Gastroesophageal sphincter (tissue), 4 donors: Measurements from ENCODE around the gene WLS. TPM values are rescaled to one million over a fixed set of nuclear protein-coding genes. Genes with fewer than 3 reads are reported as not detected.
A peak's percentile ranks its signal among the peaks of the same experiment; 100 is the strongest.

Experiments
- ATAC-seq: fragments of 150-250 bp; one replicate; pipeline ENCODE4 v1.9.1; 2016; ENCODE audit warnings: mild to moderate bottlenecking, moderate library complexity
- H3K27ac ChIP-seq, 4 donors: fragments of 200-600 bp; sonication (generic) in 3 of 4; 1 replicate in 3 of 4; 2 replicates in 1 of 4; pipeline ENCODE4 v1.5.1; 2016 to 2019
- H3K27me3 ChIP-seq: fragments of 200-600 bp; sonication (generic); one replicate; pipeline ENCODE4 v1.5.1; 2019
- H3K36me3 ChIP-seq, 2 donors: fragments of 200-600 bp; sonication (generic); one replicate each; pipeline ENCODE4 v1.5.1; 2019; ENCODE audit warnings: control low read depth in 1 of 2
- H3K4me1 ChIP-seq, 3 donors: fragments of 200-600 bp; sonication (generic); 1 replicate in 2 of 3; 2 replicates in 1 of 3; pipeline ENCODE4 v1.5.1; 2016 to 2019; ENCODE audit warnings: control low read depth in 2 of 3
- H3K4me3 ChIP-seq, 2 donors: fragments of 200-600 bp; sonication (generic); one replicate each; pipeline ENCODE4 v1.5.1; 2019; ENCODE audit warnings: mild to moderate bottlenecking in 1 of 2, moderate library complexity in 1 of 2
- H3K9me3 ChIP-seq, 3 donors: fragments of 200-600 bp; sonication (generic); one replicate each; pipeline ENCODE4 v1.5.1; 2017 to 2019; ENCODE audit warnings: control low read depth in 2 of 3
- CTCF ChIP-seq, 4 experiments: fragments of 200-600 bp in 2 of 4; fragments of 450-650 bp in 2 of 4; sonication (generic) in 1 of 4; IDR thresholded peaks; one replicate each; pipeline ENCODE4 v1.5.1; 2017 to 2019; ENCODE audit warnings: antibody characterized with exemption in 4 of 4, mild to moderate bottlenecking in 2 of 4, moderate library complexity in 2 of 4
- EP300 ChIP-seq: sonication (generic); formaldehyde crosslinking; IDR thresholded peaks from one replicate; pipeline ENCODE4 v1.6.1; 2017; ENCODE audit warnings: antibody characterized with exemption, mild to moderate bottlenecking
- POLR2A ChIP-seq, 2 donors: fragments of 450-650 bp; IDR thresholded peaks; one replicate each; pipeline ENCODE4 v1.6.1; 2017; ENCODE audit warnings: antibody characterized with exemption in 2 of 2, mild to moderate bottlenecking in 2 of 2, moderate library complexity in 1 of 2
- POLR2AphosphoS5 ChIP-seq: sonication (generic); formaldehyde crosslinking; IDR thresholded peaks from one replicate; pipeline ENCODE4 v1.6.1; 2017; ENCODE audit warnings: antibody characterized with exemption
- WGBS, 2 donors: methylation state at CpG; one replicate each; pipeline ENCODE4 v1.1.5; 2018; ENCODE audit warnings: low coverage in 1 of 2; 5-methylcytosine and 5-hydroxymethylcytosine counted together
- total RNA-seq, 4 donors: library from RNA; depleted of rRNA; stranded (reverse); fragments of >200 nt; gene quantifications; one replicate each; pipeline ENCODE4 v1.1.0, GENCODE V29; 2016

WLS gene
- total RNA-seq, 4 donors from 2014 or later, result 120 to 280 (median 263) TPM

DNA sequence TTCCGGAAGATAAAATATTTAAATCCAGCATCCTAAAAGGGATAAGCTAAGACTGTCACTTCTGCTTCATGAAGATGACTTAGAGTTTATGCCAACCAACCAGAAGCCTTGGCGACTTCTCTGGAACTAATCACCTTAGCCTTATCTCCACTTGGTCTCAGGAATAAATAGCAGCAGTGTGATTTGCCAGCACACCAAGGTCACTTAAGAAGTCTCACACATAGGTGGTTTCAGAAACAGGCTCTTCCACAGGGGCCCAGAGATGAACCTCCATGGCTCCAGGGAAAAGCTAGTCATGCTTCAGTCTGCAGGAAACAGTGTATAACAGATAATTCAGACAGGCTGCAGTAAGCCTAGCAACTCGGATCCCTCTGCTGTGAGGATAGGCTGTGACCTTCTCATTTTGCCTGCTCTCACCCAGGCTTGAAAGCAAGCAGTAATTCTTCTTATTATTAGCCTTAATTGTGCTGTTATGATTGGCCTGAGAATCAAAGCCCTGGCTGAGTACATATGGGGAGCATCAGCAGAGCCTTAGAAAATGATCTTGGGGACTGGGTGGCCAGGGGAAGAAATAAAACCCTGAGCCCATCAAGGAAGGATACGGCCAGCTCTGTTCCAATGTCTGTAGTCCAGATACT lies 84.7 kb downstream of the WLS start:
- no peaks in the 10 kb centered on the region for H3K9me3 ChIP-seq
- no peaks in the 10 kb centered on the region for H3K27me3 ChIP-seq
- 48 to 79% methylated on average over 2 to 3 of the region's 4 CpGs for WGBS, 2 donors
- no peak overlapping the region for H3K4me3 ChIP-seq
- H3K27ac ChIP-seq, result peak overlapping the region in 3 of 4 donors; percentile 82 to 83 (median 82)
- peaks cover 8 to 60% (median 16%) of the 10 kb centered on the region in 3 donors for H3K4me1 ChIP-seq
- no peak for ATAC-seq
- peaks cover 6 to 82% of the 10 kb centered on the region in 2 donors for H3K36me3 ChIP-seq
- TF ChIP-seq POLR2AphosphoS5, result no peak

GRCh38 chr1:68145418-68146126 lies 86.8 kb downstream of the WLS start:
- Histone ChIP-seq H3K36me3 (peaks cover 6 to 62% of the 10 kb centered on the region in 2 donors), H3K27me3 (no peaks in the 10 kb centered on the region), H3K9me3 (no peaks in the 10 kb centered on the region), H3K27ac (peak overlapping the region; percentile 81 to 85 (median 82)), H3K4me3 (no peak overlapping the region), H3K4me1 (peaks cover 25 to 75% (median 32%) of the 10 kb centered on the region in 3 donors)
- WGBS, 2 donors, result 18 to 20% methylated on average over 6 to 8 of the region's 10 CpGs
- ATAC-seq, result no peak
- TF ChIP-seq POLR2AphosphoS5, result peak; percentile 38
- no peak for TF ChIP-seq EP300

GRCh38 chr1:68144856-68145255 lies 87.5 kb downstream of the WLS start:
- Histone ChIP-seq H3K9me3 (no peaks in the 10 kb centered on the region), H3K27me3 (no peaks in the 10 kb centered on the region), H3K36me3 (peaks cover 0 to 59% of the 10 kb centered on the region in 2 donors), H3K4me1 (peaks cover 25 to 80% (median 38%) of the 10 kb centered on the region in 3 donors), H3K27ac (peak overlapping the region; percentile 81 to 85 (median 82)), H3K4me3 (no peak overlapping the region)
- WGBS, 2 donors, result 67 to 97% methylated on average over 4 of the region's 4 CpGs
- ATAC-seq, result no peak
- no peak for TF ChIP-seq CTCF (IDR thresholded peaks at IDR 0.05)
- no peak for TF ChIP-seq POLR2AphosphoS5
- no peak for TF ChIP-seq POLR2A (IDR thresholded peaks at IDR 0.05)

DNA sequence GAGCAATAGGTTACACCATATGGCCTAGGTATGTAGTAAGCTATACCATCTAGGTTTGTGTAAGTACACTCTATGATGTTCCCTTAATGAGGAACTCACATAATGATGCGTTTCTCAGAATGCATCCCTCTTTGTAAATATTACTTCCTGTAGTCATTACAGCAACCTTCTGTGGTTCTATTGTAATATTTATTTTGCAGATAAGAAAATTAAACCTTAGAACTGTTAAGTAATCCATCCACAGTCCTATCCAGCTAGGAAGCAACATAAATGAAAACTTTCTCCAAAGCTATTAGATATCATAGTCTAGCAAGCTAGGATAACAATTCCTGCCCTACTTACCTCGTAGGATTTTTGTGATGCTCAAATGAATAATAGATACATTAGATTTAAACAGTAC lies 88.7 kb downstream of the WLS start:
- Histone ChIP-seq H3K27ac (peak overlapping the region; percentile 81 to 97 (median 82)), H3K27me3 (no peaks in the 10 kb centered on the region), H3K36me3 (peaks cover 0 to 46% of the 10 kb centered on the region in 2 donors), H3K9me3 (no peaks in the 10 kb centered on the region), H3K4me1 (peaks cover 20 to 77% (median 41%) of the 10 kb centered on the region in 3 donors), H3K4me3 (no peak overlapping the region)
- TF ChIP-seq POLR2AphosphoS5 (no peak), CTCF (IDR thresholded peaks at IDR 0.05) (no peak), POLR2A (IDR thresholded peaks at IDR 0.05) (no peak), EP300 (no peak)
- no peak for ATAC-seq
- 62 to 91% methylated on average over 2 of the region's 2 CpGs for WGBS, 2 donors

GRCh38 chr1:68142461-68142860 lies 89.9 kb downstream of the WLS start:
- H3K27ac ChIP-seq, result peak overlapping the region; percentile 82 to 97 (median 86)
- no peak for ATAC-seq
- WGBS, 2 donors, result 14 to 47% methylated on average over 2 to 3 of the region's 3 CpGs
- no peak overlapping the region for H3K4me3 ChIP-seq
- TF ChIP-seq POLR2AphosphoS5 (peak; percentile 50), CTCF (IDR thresholded peaks at IDR 0.05) (no peak), POLR2A (IDR thresholded peaks at IDR 0.05) (no peak), EP300 (no peak)
- H3K9me3 ChIP-seq, result no peaks in the 10 kb centered on the region
- H3K27me3 ChIP-seq, result no peaks in the 10 kb centered on the region
- peaks cover 20 to 71% (median 41%) of the 10 kb centered on the region in 3 donors for H3K4me1 ChIP-seq
- peaks cover 0 to 43% of the 10 kb centered on the region in 2 donors for H3K36me3 ChIP-seq
